Stimulated activated CD8-positive, alpha-beta memory T cell treated with anti-CD3 and anti-CD28 coated beads, Interleukin-12 subunit alpha, Interleukin-12 subunit beta, amount 100 ng/mL, for 24 hours (primary cell): ENCODE measurements around the gene TAGLN2.
A peak's percentile ranks its signal among the peaks of the same experiment; 100 is the strongest.
"Not testable (repeated sequence)": the region's sequence is repeated elsewhere in the genome, so short reads cannot be mapped to it uniquely, and the experiment has no call there.

Source experiments
- DNase-seq: peaks from one replicate; pipeline ENCODE4 v3.0.0-alpha.2; 2020; ENCODE audit errors: extremely low read depth

The TAGLN2 gene

DNA sequence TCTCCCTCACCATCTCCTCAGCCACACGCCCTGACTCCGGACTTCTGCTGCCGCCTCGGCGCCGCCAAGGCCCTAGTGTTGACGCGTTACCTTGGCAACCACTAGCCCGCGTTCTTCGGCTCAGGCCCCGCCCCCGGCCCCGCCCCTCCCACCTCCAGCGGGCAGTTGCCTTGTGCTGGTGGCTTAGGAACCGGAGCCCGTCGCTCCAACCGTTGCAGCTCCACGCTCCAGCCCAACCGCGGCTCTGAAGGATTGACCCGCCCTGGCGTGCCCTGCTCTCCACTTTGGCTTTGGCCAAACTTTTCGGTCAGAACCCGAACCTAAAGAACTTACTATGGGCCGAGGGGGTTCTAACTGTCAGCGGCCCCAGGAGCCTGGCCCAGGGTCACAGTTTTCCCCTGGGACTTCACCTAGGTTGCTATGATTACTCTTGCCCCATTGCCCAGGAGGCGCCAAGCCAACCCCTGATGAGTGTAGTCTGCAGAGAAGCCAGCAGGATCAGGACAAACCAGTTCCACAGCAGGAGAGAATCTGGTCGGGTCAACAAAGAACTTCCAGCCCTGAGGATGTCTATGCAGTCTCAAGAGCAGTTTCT lies 25.1 kb downstream of the TAGLN2 start, which contains the start of gene CFAP45:
Gene CFAP45 (minus strand): TSS at position 80 of the 595 bp plus-strand sequence. CDS start 67 bp downstream, at position 13.
- DNase-seq, result no peak

DNA sequence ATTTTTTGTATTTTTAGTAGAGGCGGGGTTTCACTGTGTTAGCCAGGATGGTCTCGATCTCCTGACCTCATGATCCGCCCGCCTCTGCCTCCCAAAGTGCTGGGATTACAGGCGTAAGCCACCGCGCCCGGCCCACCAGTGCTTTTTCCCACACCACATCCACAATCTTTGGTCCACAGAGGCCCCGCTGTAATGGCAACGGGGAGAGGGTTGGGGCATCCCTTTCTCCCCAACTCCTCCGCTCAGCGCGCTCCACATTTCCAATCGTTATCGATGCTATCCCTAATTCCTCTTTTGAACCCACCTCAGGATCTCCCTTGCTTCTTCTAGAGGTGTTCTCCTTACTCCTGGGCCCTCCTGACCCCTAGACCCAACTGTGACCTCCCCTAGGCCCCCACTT lies 25.7 kb downstream of the TAGLN2 start:
- DNase-seq, result not testable (repeated sequence)

DNA sequence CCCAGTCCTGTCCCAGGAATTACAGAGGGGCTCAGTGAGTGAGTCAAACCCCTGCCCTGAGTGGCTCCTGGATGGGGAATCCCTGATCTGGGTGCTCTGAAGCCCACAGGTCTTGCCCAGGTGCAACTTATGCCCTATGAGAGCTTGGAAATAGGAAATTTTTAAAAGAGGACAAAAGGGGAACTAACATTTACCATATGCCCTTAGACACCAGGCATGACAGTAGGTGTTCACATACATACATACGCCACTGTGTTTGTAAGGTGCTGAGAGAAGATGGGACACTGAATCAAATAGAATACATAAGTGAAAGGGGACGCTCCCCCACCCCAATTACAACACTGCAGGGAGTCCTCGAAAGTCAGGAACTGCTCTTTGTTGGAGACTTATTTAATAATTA lies 26.8 kb downstream of the TAGLN2 start:
- DNase-seq, result no peak

DNA sequence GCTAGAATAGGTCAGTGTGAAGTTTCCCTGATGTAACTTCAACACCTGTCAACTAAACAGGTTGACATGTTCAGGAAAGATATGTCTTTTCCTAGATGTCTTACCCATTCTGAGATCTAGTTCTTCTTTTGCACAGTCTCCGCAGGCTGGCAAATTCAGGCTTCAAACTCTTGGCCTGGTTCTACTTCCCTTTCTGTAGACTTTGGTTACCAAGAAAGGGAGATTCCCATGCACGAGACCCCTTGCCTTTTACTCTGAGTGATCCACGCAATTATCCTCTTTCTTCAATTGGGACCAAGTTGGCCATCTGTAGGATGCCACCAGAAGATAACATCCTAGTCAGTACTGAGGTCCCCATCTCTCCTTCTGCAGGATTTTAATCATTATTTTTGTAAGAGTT lies 27.3 kb downstream of the TAGLN2 start:
- DNase-seq, result no peak

DNA sequence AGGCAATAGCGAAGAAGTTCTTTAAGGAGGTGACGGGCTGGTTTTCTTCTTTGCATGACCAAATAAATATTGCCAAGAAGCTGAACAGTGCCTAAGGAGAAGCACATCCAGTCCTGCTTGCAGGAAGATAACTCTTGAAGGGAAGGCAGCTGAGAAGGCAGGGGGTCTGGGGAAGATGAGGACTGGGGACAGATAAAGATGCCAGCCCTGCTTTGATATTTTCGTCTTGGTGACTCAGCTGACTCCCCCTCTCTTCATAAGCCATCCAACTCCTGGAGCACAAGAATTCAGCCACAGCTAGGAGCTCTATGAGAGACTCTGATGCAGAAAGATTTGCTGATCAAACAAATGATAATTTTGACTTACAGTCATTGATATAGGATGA lies 28.8 kb downstream of the TAGLN2 start:
- no peak for DNase-seq

DNA sequence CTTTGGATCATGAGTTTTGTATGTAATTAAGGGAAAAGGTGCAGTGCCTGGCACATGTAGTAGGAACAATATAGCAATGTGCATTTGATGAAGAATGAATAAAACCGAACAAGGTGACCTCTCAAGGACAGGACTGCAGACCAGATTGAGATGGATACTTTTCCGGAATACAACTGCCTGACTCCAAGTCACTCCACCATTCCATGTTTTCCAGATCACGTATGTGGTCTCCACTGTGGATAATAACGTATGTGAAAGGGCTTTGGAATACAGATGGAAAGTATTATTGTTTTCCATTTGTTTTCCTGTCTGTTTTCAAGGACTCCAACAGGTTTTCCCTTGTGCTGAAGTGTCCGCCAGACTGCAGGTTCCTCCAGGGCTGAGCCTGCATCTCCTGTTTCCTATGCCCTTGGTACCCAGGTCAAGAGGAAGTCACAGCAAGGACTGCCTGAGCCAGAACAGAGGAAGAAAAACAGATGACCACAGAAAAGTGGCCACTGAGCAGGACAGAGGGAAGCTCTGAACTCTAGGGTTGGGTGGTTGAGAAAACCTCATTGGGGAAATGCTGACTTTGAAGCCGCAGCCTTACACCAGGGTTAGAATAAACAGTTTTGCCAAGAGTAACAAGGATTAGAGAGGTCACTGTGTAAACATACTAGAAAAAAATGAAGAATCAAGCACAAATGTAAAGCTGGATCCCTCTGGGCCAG lies 29.3 kb downstream of the TAGLN2 start:
- no peak for DNase-seq

DNA sequence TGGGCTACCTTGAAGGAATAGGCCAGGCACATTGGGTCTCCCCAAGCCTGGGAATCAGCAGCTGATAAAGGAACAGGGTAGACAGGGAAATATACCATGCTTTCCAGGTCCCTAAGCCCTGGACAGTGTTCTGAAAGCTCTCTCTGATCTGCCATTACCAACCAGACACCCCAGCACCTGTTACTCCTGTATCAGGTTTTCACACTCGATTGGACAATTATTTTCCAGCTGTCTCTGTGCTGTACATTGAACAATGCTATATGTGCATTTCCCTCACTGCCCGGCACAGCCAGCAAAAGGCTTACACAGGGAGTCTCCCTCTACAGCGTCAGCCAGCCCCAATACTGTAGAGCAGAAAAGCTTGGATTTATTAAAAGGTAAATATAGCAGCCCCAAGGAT lies 30.0 kb downstream of the TAGLN2 start:
- DNase-seq, result no peak

- DNase-seq, result no peak
Measured at GRCh38 chr1:159892944-159893343, 32.4 kb downstream of the TAGLN2 start.

DNA sequence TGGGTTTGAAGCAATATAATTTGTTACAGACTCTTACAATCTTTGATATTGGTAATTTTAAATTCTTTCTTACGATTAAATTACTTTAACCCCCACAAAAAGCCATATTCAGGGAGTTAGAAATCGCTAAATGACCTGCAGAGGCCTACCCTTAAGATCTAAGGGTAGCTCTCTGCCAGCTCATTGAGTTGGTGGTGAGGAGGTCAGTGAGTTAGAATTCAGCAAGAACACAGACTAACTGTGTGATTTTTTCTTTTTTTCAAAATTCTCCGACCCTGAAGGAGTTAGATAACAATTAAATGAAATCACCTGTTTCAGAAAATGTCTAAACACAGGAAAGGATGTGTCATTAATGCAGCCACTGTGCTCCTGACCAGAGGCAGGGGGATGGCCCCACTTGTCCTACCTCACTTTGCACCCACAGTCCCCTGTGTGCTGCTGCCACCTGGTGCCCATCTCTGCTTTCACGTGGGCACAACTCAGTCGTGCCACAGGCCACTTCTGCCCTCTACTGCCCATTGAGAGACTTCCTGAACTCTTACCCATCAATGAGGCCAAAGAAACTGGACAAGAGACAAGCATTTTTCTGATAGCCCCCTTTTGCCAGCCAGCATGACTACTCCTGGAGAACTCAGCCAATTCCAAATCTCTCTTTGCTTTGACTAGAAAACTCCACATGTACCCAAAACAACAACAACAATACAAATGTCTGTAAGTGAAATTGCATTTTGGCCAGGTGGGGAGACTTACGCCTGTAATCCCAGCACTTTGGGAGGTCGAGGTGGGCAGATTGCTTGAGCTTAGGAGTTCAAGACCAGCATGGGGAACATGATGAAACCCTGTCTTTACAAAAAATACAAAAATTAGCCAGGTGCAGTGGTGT lies 33.8 kb downstream of the TAGLN2 start:
- peak; percentile 45 for DNase-seq

GRCh38 chr1:159890390-159890789 lies 34.9 kb downstream of the TAGLN2 start:
- no peak for DNase-seq

DNA sequence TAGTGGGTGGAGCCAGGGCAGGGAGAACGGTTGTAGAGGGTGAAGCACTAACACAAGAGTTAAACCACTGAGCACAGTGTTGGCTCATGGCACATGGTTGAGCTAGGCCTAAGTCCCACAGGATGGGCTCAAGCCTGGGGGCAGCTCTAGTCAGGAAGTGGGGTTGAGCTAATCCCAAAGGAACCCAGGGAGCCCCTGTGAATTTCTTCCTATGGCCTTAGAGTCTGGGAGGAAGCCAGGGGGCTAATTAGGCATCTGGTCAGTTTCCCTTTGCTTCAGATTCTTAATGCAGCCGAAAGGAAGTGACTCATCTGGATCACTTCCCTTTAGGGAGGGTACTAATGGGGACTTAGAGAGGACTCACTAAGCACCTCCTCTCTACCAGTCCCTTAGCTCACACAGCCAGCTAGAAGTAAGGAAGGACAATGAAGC lies 35.5 kb downstream of the TAGLN2 start:
- no peak for DNase-seq

- no peak for DNase-seq
Measured at GRCh38 chr1:159889202-159889601, 36.1 kb downstream of the TAGLN2 start.

DNA sequence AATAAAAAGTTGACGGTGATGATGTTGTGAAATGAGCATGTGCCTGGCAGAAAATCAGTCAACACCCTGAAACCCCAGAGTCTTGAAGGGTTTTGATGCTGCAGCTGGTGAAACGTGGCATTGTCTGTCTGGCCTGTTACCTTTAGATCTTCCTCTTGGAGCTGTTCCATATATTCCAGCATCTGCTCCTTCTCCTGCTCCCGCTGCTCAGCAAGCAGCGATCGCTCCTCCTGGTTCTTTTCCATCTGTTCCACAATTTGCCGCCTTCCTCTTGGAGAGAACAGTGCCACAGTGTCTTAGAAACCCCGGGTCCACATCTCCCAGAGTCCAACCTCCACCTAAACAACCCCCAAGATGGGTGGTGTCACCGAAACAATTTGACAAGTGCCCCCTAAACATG lies 41.0 kb downstream of the TAGLN2 start:
- no peak for DNase-seq

DNA sequence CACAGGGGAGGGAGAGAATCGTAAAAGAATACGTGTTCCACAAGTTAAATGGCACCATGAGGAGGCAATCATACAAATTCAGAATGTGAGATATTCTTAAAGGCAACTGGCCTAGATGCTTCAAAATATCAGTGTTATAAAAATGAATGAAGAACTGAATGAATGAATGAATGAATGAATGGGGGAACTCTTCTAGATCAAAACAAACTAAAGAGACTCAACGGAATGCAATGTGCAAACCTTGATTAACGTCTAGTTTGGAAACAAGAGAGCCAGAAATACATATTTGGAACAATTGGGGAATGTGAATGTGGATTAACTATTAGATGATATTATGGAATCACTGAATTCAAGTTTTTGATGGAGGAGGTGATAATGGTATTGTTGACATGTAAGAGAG lies 42.2 kb downstream of the TAGLN2 start:
- DNase-seq, result no peak

- DNase-seq, result no peak
Measured at GRCh38 chr1:159882527-159882862, 42.8 kb downstream of the TAGLN2 start.

GRCh38 chr1:159881622-159882526 lies 43.4 kb downstream of the TAGLN2 start:
- no peak for DNase-seq

DNA sequence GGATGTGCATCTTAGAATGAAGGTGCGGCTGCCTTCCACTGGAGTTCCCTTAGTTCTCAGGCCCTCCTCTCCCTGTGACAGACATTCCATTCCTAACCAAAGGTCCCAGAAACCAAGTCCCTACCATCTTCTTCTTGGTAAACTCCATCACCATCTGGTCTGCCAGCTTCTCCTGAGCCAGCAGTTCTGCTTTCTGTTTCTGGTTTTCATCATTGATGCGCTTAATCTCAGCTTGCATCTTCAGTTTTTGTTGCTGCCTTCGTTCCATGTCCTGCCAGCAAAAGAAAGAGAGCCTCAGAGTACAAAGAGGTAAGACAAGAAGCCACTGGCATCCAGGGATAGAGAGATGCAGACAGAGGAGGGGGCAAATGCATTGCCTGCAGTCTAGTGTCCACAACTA lies 44.9 kb downstream of the TAGLN2 start:
- DNase-seq, result no peak

- DNase-seq, result no peak
Measured at GRCh38 chr1:159879977-159880376, 45.3 kb downstream of the TAGLN2 start.

DNA sequence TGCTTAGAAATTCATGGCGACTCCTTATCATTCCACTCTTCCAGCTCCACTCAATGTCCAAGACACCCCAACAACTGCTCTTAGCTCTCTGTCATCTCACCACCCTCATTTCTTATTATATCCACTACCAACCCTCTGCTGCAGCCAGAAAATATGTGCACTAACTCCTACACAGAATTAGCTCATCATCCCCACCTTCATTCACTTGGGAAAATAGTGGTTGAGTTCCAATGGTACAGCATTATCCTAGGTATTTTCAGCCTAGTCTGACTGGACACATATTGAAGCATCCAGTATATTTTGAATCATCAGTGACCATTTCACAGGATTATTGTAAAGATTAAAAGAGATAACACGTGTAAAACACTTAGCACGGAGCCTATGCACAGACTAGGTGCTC lies 46.2 kb downstream of the TAGLN2 start:
- no peak for DNase-seq

GRCh38 chr1:159877695-159878444 lies 47.4 kb downstream of the TAGLN2 start:
- no peak for DNase-seq

DNA sequence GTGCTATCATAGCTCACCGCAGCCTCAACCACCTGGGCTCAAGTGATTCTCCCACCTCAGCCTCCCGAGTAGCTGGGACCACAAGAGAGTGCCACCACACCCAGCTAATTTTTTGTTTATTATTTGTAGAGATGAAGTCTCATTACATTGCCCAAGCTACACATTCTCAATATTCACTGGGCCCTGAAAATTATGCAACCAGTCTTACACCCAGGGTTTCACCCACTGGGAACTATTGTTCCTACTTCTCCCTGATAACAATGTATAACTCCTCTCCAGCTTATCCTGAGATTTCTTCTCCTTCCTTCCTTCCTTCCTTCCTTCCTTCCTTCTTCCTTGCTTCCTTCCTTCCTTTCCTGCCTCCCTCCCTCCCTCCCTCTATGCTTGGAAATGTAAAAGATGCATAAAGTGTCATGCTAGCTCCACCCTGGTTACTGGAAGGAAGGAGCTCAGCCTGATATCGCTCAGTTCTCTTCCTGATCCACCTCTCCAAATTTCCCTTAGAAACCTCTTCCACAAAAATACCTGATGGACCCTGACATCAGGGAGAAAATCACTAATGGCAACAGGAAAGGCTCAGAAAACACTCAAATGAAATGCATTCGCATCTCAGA lies 51.7 kb downstream of the TAGLN2 start:
- DNase-seq, result no peak
